HCT116 (cell line): ENCODE measurements around the gene KCNJ1. TPM values are rescaled to one million over a fixed set of nuclear protein-coding genes. Genes with fewer than 3 reads are reported as not detected.

Source experiments
- ATAC-seq: fragments of 200-7000 bp; cut with Tn5 transposase; 2 replicates; pipeline ENCODE4 v1.9.1; 2020; ENCODE audit warnings: mild to moderate bottlenecking, moderate library complexity
- BruUV-seq: library from RNA; stranded (reverse); fragments of 400-500 nt; replicated peaks from 2 replicates; lab custom pipeline; 2021; lab: Mats Ljungman, UMichigan
- CTCF ChIA-PET: fragments of 300-600 bp; sonication (Branson Sonifier 250); formaldehyde crosslinking; loops from one replicate; lab custom pipeline; 2021; ENCODE audit warnings: antibody characterized with exemption; lab: Charles Lee
- POLR2A ChIA-PET: fragments of 300-600, 350-600 bp; sonication (Branson Sonifier 250); formaldehyde crosslinking; loops from one replicate; lab custom pipeline; 2021; ENCODE audit warnings: antibody characterized with exemption; lab: Charles Lee
- RAD21 ChIA-PET, 2 experiments: fragments of 300-600 bp; sonication (Branson Sonifier 250); formaldehyde crosslinking; loops; one replicate each; lab custom pipeline; 2023; ENCODE audit warnings: low total read pairs in 2 of 2; ENCODE audit not compliant: uncharacterized antibody in 2 of 2, unreplicated experiment in 2 of 2, low non-redundant PET in 1 of 2; lab: Charles Lee
- DNase-seq: peaks from one replicate; pipeline ENCODE4 v3.0.0-alpha.2; 2010; ENCODE audit warnings: low read depth, low spot score
- H2AFZ ChIP-seq: fragments of 200-600 bp; shearing (Covaris generic), sonication (generic); 2 replicates; pipeline ENCODE4 v1.6.1; 2017; ENCODE audit warnings: low read depth, mixed run types, mixed read lengths, antibody characterized with exemption, low read length; ENCODE audit not compliant: poor library complexity, severe bottlenecking
- H3K27ac ChIP-seq: 2 replicates; pipeline ENCODE4 v1.5.1; 2012; ENCODE audit warnings: low read depth, low read length
- H3K27me3 ChIP-seq: fragments of 200-600 bp; sonication (generic); 2 replicates; pipeline ENCODE4 v1.6.1; 2016; ENCODE audit warnings: mixed run types, low read length, mixed read lengths; ENCODE audit not compliant: insufficient read depth
- H3K36me3 ChIP-seq, 2 experiments: fragments of 200-500 bp in 1 of 2; fragments of 200-600 bp in 1 of 2; sonication (Bioruptor generic) in 1 of 2; sonication (generic) in 1 of 2; 2 replicates each; pipeline versions ENCODE4 v1.5.1 to v1.6.1; 2014 to 2016; ENCODE audit warnings: low read length in 2 of 2, inconsistent platforms in 1 of 2, mixed read lengths in 1 of 2, mixed run types in 1 of 2; ENCODE audit not compliant: insufficient read depth in 2 of 2, control insufficient read depth in 1 of 2
- H3K4me1 ChIP-seq, 2 experiments: fragments of 200-600 bp in 1 of 2; sonication (generic) in 1 of 2; 2 replicates each; pipeline versions ENCODE4 v1.5.1 to v1.6.1; 2012 to 2017; ENCODE audit warnings: low read length in 2 of 2, inconsistent platforms in 1 of 2, mild to moderate bottlenecking in 1 of 2, mixed read lengths in 1 of 2, mixed run types in 1 of 2, moderate library complexity in 1 of 2; ENCODE audit not compliant: insufficient read depth in 2 of 2, control insufficient read depth in 1 of 2
- H3K4me2 ChIP-seq: fragments of 200-600 bp; sonication (generic); 2 replicates; pipeline ENCODE4 v1.6.1; 2017; ENCODE audit warnings: mixed run types, low read length, mixed read lengths
- H3K4me3 ChIP-seq, 2 experiments: fragments of 200-600 bp in 1 of 2; sonication (generic) in 1 of 2; replicated peaks in 1 of 2; 2 replicates each; pipeline ENCODE4 v1.5.1; 2011 to 2016; ENCODE audit warnings: low read length in 2 of 2, control low read depth in 1 of 2, low read depth in 1 of 2, mild to moderate bottlenecking in 1 of 2, mixed read lengths in 1 of 2, mixed run types in 1 of 2
- H3K79me2 ChIP-seq: fragments of 200-600 bp; sonication (generic); 2 replicates; pipeline ENCODE4 v1.6.1; 2017; ENCODE audit warnings: mild to moderate bottlenecking, mixed run types, low read length, moderate library complexity, mixed read lengths; ENCODE audit not compliant: insufficient read depth
- H3K9ac ChIP-seq: fragments of 200-600 bp; sonication (generic); 2 replicates; pipeline ENCODE4 v1.6.1; 2016; ENCODE audit warnings: low read length, mixed read lengths
- H3K9me2 ChIP-seq: fragments of 200-600 bp; sonication (generic), shearing (Covaris generic); 2 replicates; pipeline ENCODE4 v1.6.1; 2017; ENCODE audit warnings: mixed run types, mild to moderate bottlenecking, moderate library complexity; ENCODE audit not compliant: insufficient read depth
- H3K9me3 ChIP-seq, 2 experiments: fragments of 200-500 bp in 1 of 2; fragments of 200-600 bp in 1 of 2; sonication (Bioruptor generic) in 1 of 2; sonication (generic) in 1 of 2; 2 replicates each; pipeline ENCODE4 v1.6.1; 2014 to 2017; ENCODE audit warnings: low read length in 2 of 2, mixed read lengths in 2 of 2, inconsistent platforms in 1 of 2, low read depth in 1 of 2, mild to moderate bottlenecking in 1 of 2, mixed run types in 1 of 2, moderate library complexity in 1 of 2; ENCODE audit not compliant: control insufficient read depth in 1 of 2, insufficient read depth in 1 of 2
- H4K20me1 ChIP-seq: fragments of 200-600 bp; sonication (generic), shearing (Covaris generic); 2 replicates; pipeline ENCODE4 v1.6.1; 2017; ENCODE audit warnings: mixed run types, mild to moderate bottlenecking, moderate library complexity; ENCODE audit not compliant: insufficient read depth
- CBX3 ChIP-seq: IDR thresholded peaks from 2 replicates; pipeline ENCODE4 v1.6.1; 2012; ENCODE audit warnings: low read depth
- EGR1 ChIP-seq: IDR thresholded peaks from 2 replicates; pipeline ENCODE4 v1.6.1; 2012; ENCODE audit warnings: low read depth
- ELF1 ChIP-seq: IDR thresholded peaks from 2 replicates; pipeline ENCODE4 v1.6.1; 2012; ENCODE audit warnings: low read depth, borderline replicate concordance
- EZH2phosphoT487 ChIP-seq: fragments of 200-600 bp; IDR thresholded peaks from 2 replicates; pipeline ENCODE4 v1.6.1; 2018; ENCODE audit warnings: antibody characterized with exemption, borderline replicate concordance
- RAD21 ChIP-seq: IDR thresholded peaks from 2 replicates; pipeline ENCODE4 v1.6.1; 2012; ENCODE audit warnings: low read depth, mild to moderate bottlenecking
- SP1 ChIP-seq: IDR thresholded peaks from 2 replicates; pipeline ENCODE4 v1.6.1; 2012; ENCODE audit warnings: low read depth
- SRF ChIP-seq: IDR thresholded peaks from 2 replicates; pipeline ENCODE4 v1.6.1; 2012; ENCODE audit warnings: low read depth
- YY1 ChIP-seq: IDR thresholded peaks from 2 replicates; pipeline ENCODE4 v1.6.1; 2011; ENCODE audit warnings: low read length, low read depth, moderate library complexity, mild to moderate bottlenecking; ENCODE audit not compliant: insufficient replicate concordance; ENCODE audit errors: extremely low read depth
- ZNF274 ChIP-seq: fragments of 200-500 bp; sonication (Bioruptor generic); IDR thresholded peaks from 2 replicates; pipeline ENCODE4 v1.6.1; 2014; ENCODE audit warnings: mild to moderate bottlenecking, low read depth, low read length, inconsistent platforms
- intact Hi-C: fragments of 100-400 bp; cut with micrococcal nuclease; formaldehyde crosslinking; loops from 2 replicates; pipeline ENCODE4 v1.10.0; 2022
- total RNA-seq: library from RNA; stranded (reverse); gene quantifications from one replicate; pipeline ENCODE4 v1.2.1, GENCODE V29; 2021; ENCODE audit not compliant: unreplicated experiment
- TF ChIP-seq, protein P1 (sequence below): IDR thresholded peaks from 2 replicates; pipeline ENCODE4 v1.6.1; 2012
- TF ChIP-seq, protein P2 (sequence below), 3 experiments: fragments of 200-600 bp in 1 of 3; sonication (generic) in 1 of 3; IDR thresholded peaks in 2 of 3; conservative IDR thresholded peaks in 1 of 3; 2 replicates each; pipeline ENCODE4 v1.5.1; 2012 to 2017; ENCODE audit warnings: low read depth in 2 of 3, low read length in 2 of 3, antibody characterized with exemption in 1 of 3, borderline replicate concordance in 1 of 3, control low read depth in 1 of 3, mild to moderate bottlenecking in 1 of 3, mixed read lengths in 1 of 3, mixed run types in 1 of 3, moderate library complexity in 1 of 3; ENCODE audit not compliant: insufficient read depth in 1 of 3
- TF ChIP-seq, protein P3 (sequence below): IDR thresholded peaks from 2 replicates; pipeline ENCODE4 v1.6.1; 2012

The KCNJ1 gene
- total RNA-seq, 1 experiment from 2014 or later = 0.15 TPM

DNA sequence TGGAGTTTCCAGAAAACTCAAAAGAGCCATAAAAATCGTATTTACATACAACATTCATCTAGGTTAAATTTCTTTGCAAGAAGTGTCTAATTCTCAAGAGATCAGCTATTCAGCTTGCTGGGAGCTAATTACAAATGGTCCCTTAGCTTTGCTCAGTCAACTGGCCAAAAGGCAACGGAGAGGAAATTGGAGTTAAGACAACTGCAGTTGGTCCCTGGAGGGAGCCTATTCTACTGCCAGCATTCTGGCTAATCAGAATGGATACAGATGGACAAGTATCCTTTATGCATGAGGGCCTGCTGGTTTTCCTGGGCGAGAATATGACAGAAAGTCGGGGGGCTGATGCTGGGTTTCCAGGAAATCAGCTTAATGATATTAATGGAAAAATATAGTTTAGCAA is 45.5 kb downstream of the KCNJ1 start:
- TF ChIP-seq SRF = no peak
- TF ChIP-seq ELF1 = no peak
- no peak for TF ChIP-seq YY1
- TF ChIP-seq EZH2phosphoT487 = no peak
- no peak for TF ChIP-seq RAD21
- TF ChIP-seq CBX3 = no peak
- TF ChIP-seq ZNF274 = no peak
- TF ChIP-seq EGR1 = no peak
- TF ChIP-seq, protein P1, sequence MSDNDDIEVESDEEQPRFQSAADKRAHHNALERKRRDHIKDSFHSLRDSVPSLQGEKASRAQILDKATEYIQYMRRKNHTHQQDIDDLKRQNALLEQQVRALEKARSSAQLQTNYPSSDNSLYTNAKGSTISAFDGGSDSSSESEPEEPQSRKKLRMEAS = no peak
- TF ChIP-seq SP1 = no peak
- TF ChIP-seq, protein P2, sequence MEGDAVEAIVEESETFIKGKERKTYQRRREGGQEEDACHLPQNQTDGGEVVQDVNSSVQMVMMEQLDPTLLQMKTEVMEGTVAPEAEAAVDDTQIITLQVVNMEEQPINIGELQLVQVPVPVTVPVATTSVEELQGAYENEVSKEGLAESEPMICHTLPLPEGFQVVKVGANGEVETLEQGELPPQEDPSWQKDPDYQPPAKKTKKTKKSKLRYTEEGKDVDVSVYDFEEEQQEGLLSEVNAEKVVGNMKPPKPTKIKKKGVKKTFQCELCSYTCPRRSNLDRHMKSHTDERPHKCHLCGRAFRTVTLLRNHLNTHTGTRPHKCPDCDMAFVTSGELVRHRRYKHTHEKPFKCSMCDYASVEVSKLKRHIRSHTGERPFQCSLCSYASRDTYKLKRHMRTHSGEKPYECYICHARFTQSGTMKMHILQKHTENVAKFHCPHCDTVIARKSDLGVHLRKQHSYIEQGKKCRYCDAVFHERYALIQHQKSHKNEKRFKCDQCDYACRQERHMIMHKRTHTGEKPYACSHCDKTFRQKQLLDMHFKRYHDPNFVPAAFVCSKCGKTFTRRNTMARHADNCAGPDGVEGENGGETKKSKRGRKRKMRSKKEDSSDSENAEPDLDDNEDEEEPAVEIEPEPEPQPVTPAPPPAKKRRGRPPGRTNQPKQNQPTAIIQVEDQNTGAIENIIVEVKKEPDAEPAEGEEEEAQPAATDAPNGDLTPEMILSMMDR (IDR thresholded peaks at IDR 0.05 in 2 of 3, conservative IDR thresholded peaks at IDR 0.05 in 1 of 3; ENCODE audit: borderline replicate concordance in 1 of 3, insufficient read depth in 1 of 3, low read depth in 2 of 3, low read length in 2 of 3) = no peak
- TF ChIP-seq, protein P3, sequence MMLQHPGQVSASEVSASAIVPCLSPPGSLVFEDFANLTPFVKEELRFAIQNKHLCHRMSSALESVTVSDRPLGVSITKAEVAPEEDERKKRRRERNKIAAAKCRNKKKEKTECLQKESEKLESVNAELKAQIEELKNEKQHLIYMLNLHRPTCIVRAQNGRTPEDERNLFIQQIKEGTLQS = no peak
- CTCF ChIA-PET = no interaction called here

More for the DNA sequence above, 45.5 kb downstream of the KCNJ1 start:
- ChIA-PET RAD21 (no interaction called here), POLR2A (no interaction called here)
- no peak for DNase-seq
- no peaks in the 10 kb centered on the region for H3K4me1 ChIP-seq
- no peaks in the 10 kb centered on the region for H3K9me3 ChIP-seq
- H3K4me2 ChIP-seq = no peak overlapping the region
- H3K36me3 ChIP-seq = no peaks in the 10 kb centered on the region
- no peaks in the 10 kb centered on the region for H3K9me2 ChIP-seq
- no peak overlapping the region for H3K27ac ChIP-seq
- no peak for ATAC-seq
- intact Hi-C loops = no loop called here
- BruUV-seq = no TSS peak
- no peak overlapping the region for H3K9ac ChIP-seq
- H4K20me1 ChIP-seq = no peaks in the 10 kb centered on the region
- 0 out of 2 replicates have a peak, but pooled peaks cover 6% of the 10 kb centered on the region for H3K27me3 ChIP-seq
- no peak overlapping the region for H2AFZ ChIP-seq
- H3K79me2 ChIP-seq = no peaks in the 10 kb centered on the region
- H3K4me3 ChIP-seq = no peak overlapping the region
